K562 (cell line): ENCODE data around the gene BZW2. TPM values are rescaled to one million over a fixed set of nuclear protein-coding genes. Genes with fewer than 3 reads are reported as not detected.
"Not testable (repeated sequence)": the region's sequence is repeated elsewhere in the genome, so short reads cannot be mapped to it uniquely, and the experiment has no call there.

ENCODE experiments used
- ATAC-seq: fragments of 200-7000 bp; cut with Tn5 transposase; 3 replicates; pipeline ENCODE4 v1.9.1; 2020; ENCODE audit warnings: moderate library complexity
- BruUV-seq: library from RNA; stranded (reverse); fragments of 400-500 nt; replicated peaks from 2 replicates; lab custom pipeline; 2021; lab: Mats Ljungman, UMichigan
- CTCF ChIA-PET: fragments of 300-600 bp; formaldehyde crosslinking; extraction: SDS; loops from one replicate; lab custom pipeline; 2021; ENCODE audit warnings: low intra/inter-chr PET ratio; lab: Yijun Ruan, JAX
- POLR2A ChIA-PET: fragments of 300-600, 350-650 bp; sonication (Branson Sonifier 250); formaldehyde crosslinking; extraction: SDS; loops from one replicate; lab custom pipeline; 2021; ENCODE audit warnings: antibody characterized with exemption, inconsistent platforms; lab: Yijun Ruan, JAX
- DNase-seq, 4 experiments: peaks; one replicate each; pipeline versions ENCODE4 v3.0.0 to v3.0.0-alpha.2; 2011 to 2018; ENCODE audit warnings: low spot score in 3 of 4, mixed read lengths in 3 of 4; ENCODE audit errors: extremely low read depth in 1 of 4
- FAIRE-seq: peaks from 2 replicates; lab custom pipeline; 2011; peaks lifted over from hg19 to GRCh38; lab: Jason Lieb, UNC
- H2AFZ ChIP-seq: 2 replicates; pipeline ENCODE4 v1.6.0; 2011; ENCODE audit warnings: low read depth, low read length, control low read depth, inconsistent platforms
- H3K27ac ChIP-seq: fragments of 200-600 bp; 3 replicates; pipeline ENCODE4 v1.8.0; 2011; ENCODE audit warnings: low read depth, mild to moderate bottlenecking, control low read depth, inconsistent platforms, low read length, moderate library complexity, mixed read lengths; ENCODE audit errors: extremely low read depth
- H3K27me3 ChIP-seq, 2 experiments: fragments of 300-600 bp in 1 of 2; 2 replicates in 1 of 2; 3 replicates in 1 of 2; pipeline versions ENCODE4 v1.6.0 to v1.8.0; 2011; ENCODE audit warnings: inconsistent platforms in 2 of 2, low read length in 2 of 2, mild to moderate bottlenecking in 1 of 2, mixed read lengths in 1 of 2, moderate library complexity in 1 of 2; ENCODE audit not compliant: control insufficient read depth in 2 of 2, insufficient read depth in 2 of 2
- H3K36me3 ChIP-seq: fragments of 300-600 bp; 3 replicates; pipeline ENCODE4 v1.8.0; 2011; ENCODE audit warnings: mild to moderate bottlenecking, low read length, inconsistent platforms; ENCODE audit not compliant: control insufficient read depth, insufficient read depth
- H3K4me1 ChIP-seq, 2 experiments: fragments of 200-600 bp in 1 of 2; replicated peaks in 1 of 2; 2 replicates in 1 of 2; 3 replicates in 1 of 2; pipeline versions ENCODE4 v1.5.1 to v1.8.0; 2011; ENCODE audit warnings: inconsistent platforms in 2 of 2, low read length in 2 of 2, mild to moderate bottlenecking in 1 of 2, mixed read lengths in 1 of 2, moderate library complexity in 1 of 2; ENCODE audit not compliant: control insufficient read depth in 2 of 2, insufficient read depth in 2 of 2
- H3K4me2 ChIP-seq: 2 replicates; pipeline ENCODE4 v1.6.1; 2011; ENCODE audit warnings: low read length, control low read depth, inconsistent platforms, mixed read lengths; ENCODE audit not compliant: insufficient read depth
- H3K4me3 ChIP-seq: fragments of 200-600 bp; sonication (generic), shearing (Covaris generic); 2 replicates; pipeline ENCODE4 v1.5.1; 2016; ENCODE audit warnings: control low read depth, inconsistent platforms
- H3K79me2 ChIP-seq: fragments of 200-600 bp; 3 replicates; pipeline ENCODE4 v1.8.0; 2011; ENCODE audit warnings: low read length, inconsistent platforms; ENCODE audit not compliant: control insufficient read depth, insufficient read depth
- H3K9ac ChIP-seq, 2 experiments: 2 replicates each; pipeline versions ENCODE4 v1.6.0 to v1.6.1; 2011; ENCODE audit warnings: low read depth in 2 of 2, low read length in 2 of 2, control low read depth in 1 of 2, inconsistent platforms in 1 of 2, mild to moderate bottlenecking in 1 of 2, mixed read lengths in 1 of 2; ENCODE audit not compliant: insufficient read depth in 1 of 2
- H3K9me1 ChIP-seq: one replicate; pipeline ENCODE4 v1.6.0; 2011; ENCODE audit warnings: inconsistent platforms, mild to moderate bottlenecking, low read length, moderate library complexity; ENCODE audit not compliant: control insufficient read depth, insufficient read depth
- H3K9me3 ChIP-seq: replicated peaks from 2 replicates; pipeline ENCODE4 v1.5.1; 2011; ENCODE audit warnings: low read depth, low read length, inconsistent platforms; ENCODE audit not compliant: control insufficient read depth, insufficient read depth
- H4K20me1 ChIP-seq: replicated peaks from 2 replicates; pipeline ENCODE4 v1.6.1; 2011; ENCODE audit warnings: low read length, inconsistent platforms, mixed read lengths; ENCODE audit not compliant: control insufficient read depth, insufficient read depth
- CXXC5 ChIP-seq: fragments of 250-450 bp; sonication (Bioruptor Pico); IDR thresholded peaks from 2 replicates; pipeline ENCODE4 v1.8.0; 2022; ENCODE audit warnings: inconsistent platforms, mild to moderate bottlenecking, moderate library complexity
- DMBX1 ChIP-seq: fragments of 250-450 bp; sonication (Bioruptor Pico); IDR thresholded peaks from 2 replicates; pipeline ENCODE4 v1.8.0; 2022; ENCODE audit warnings: inconsistent platforms, mild to moderate bottlenecking, moderate library complexity, borderline replicate concordance
- LEF1 ChIP-seq: fragments of 450-650 bp; IDR thresholded peaks from 2 replicates; pipeline ENCODE4 v1.6.1; 2016; ENCODE audit warnings: mild to moderate bottlenecking
- PTTG1 ChIP-seq: fragments of 450-650 bp; IDR thresholded peaks from 2 replicates; pipeline ENCODE4 v1.6.1; 2016; ENCODE audit warnings: low read depth, mild to moderate bottlenecking, missing genetic modification characterization, missing compliant biosample characterization
- SMAD4 ChIP-seq: fragments of 250-450 bp; sonication (Bioruptor Pico); conservative IDR thresholded peaks from 2 replicates; pipeline ENCODE4 v1.8.0; 2021; ENCODE audit warnings: inconsistent platforms, mild to moderate bottlenecking, moderate library complexity
- SMARCA5 ChIP-seq: fragments of 450-650 bp; IDR thresholded peaks from 2 replicates; pipeline ENCODE4 v1.6.1; 2016
- ZFX ChIP-seq: sonication (generic); formaldehyde crosslinking; IDR thresholded peaks from 2 replicates; pipeline ENCODE4 v1.8.0; 2022; ENCODE audit warnings: mild to moderate bottlenecking, missing genetic modification reagents, moderate library complexity
- ZNF644 ChIP-seq: fragments of 200-800 bp; sonication (Bioruptor generic); IDR thresholded peaks from 2 replicates; pipeline ENCODE4 v1.6.1; 2016; ENCODE audit warnings: low read depth, missing genetic modification characterization, missing compliant biosample characterization
- WGBS: fragments of 100-300 bp; shearing (Covaris generic); methylation state at CpG from one replicate; pipeline ENCODE4 v1.1.6; 2016; ENCODE audit warnings: low coverage, mixed read lengths; ENCODE audit not compliant: insufficient coverage; ENCODE audit errors: missing lambda C conversion rate; 5-methylcytosine and 5-hydroxymethylcytosine counted together
- in situ Hi-C: fragments of 300-500 bp; cut with MboI; formaldehyde crosslinking; loops from 4 replicates; pipeline ENCODE4 v1.15.0; 2018; ENCODE audit warnings: inconsistent platforms, mixed read lengths
- intact Hi-C: fragments of 100-400 bp; cut with micrococcal nuclease; formaldehyde crosslinking; loops from 2 replicates; pipeline ENCODE4 v1.14.2; 2022
- polyA plus RNA-seq, 8 experiments: library from polyadenylated mRNA; depleted of rRNA in 4 of 8; stranded (reverse) in 5 of 8; unstranded in 3 of 8; fragments of >200 nt; fragmentation: Nextera tagmentation in 2 of 8; fragmentation: Illumina TruSeq in 1 of 8; extraction: Ambion mirVana in 2 of 8; extraction: Trizol in 1 of 8; gene quantifications; 2 replicates each; pipeline versions ENCODE4 v1.2.1 to v1.2.3, GENCODE V29; 2011 to 2014; ENCODE audit warnings: inconsistent platforms in 1 of 8, missing spikeins in 1 of 8
- total RNA-seq, 7 experiments: library from RNA; depleted of rRNA in 6 of 7; stranded (reverse); fragments of >200 nt in 6 of 7; fragmentation: Illumina TruSeq in 2 of 7; extraction: Trizol in 2 of 7; gene quantifications; 2 replicates each; pipeline versions ENCODE4 v1.2.1 to v1.2.3, GENCODE V29; 2011 to 2021; ENCODE audit warnings: low replicate concordance in 1 of 7
- TF ChIP-seq, protein P1 (sequence below): sonication (generic); formaldehyde crosslinking; IDR thresholded peaks from 2 replicates; pipeline ENCODE4 v1.5.0; 2020; ENCODE audit warnings: missing genetic modification reagents
- TF ChIP-seq, protein P2 (sequence below), 3 experiments: fragments of 200-800 bp in 1 of 3; sonication (Bioruptor generic) in 1 of 3; sonication (generic) in 1 of 3; formaldehyde crosslinking in 1 of 3; IDR thresholded peaks; 2 replicates each; pipeline versions ENCODE4 v1.6.1 to v1.8.0; 2016 to 2022; ENCODE audit warnings: mild to moderate bottlenecking in 2 of 3, missing compliant biosample characterization in 2 of 3, missing genetic modification characterization in 2 of 3, missing genetic modification reagents in 1 of 3
- TF ChIP-seq, protein P3 (sequence below), 2 experiments: fragments of 450-650 bp; conservative IDR thresholded peaks; 2 replicates each; pipeline ENCODE4 v1.6.1; 2017; ENCODE audit warnings: mild to moderate bottlenecking in 2 of 2, moderate library complexity in 2 of 2
- TF ChIP-seq, protein P4 (sequence below): sonication (generic); formaldehyde crosslinking; IDR thresholded peaks from 2 replicates; pipeline ENCODE4 v1.9.0; 2022; ENCODE audit warnings: mild to moderate bottlenecking, missing genetic modification reagents
- TF ChIP-seq, protein P5 (sequence below): fragments of 450-650 bp; conservative IDR thresholded peaks from 2 replicates; pipeline ENCODE4 v1.6.1; 2016; ENCODE audit warnings: missing genetic modification characterization, low read depth, mild to moderate bottlenecking, missing compliant biosample characterization, moderate library complexity

BZW2 gene
- total and polyA plus RNA-seq, 9 of the 15 experiments (the other 6 are each of a cell fraction or from before 2014, with no cell fraction given), result 140 to 316 (median 173) TPM

DNA sequence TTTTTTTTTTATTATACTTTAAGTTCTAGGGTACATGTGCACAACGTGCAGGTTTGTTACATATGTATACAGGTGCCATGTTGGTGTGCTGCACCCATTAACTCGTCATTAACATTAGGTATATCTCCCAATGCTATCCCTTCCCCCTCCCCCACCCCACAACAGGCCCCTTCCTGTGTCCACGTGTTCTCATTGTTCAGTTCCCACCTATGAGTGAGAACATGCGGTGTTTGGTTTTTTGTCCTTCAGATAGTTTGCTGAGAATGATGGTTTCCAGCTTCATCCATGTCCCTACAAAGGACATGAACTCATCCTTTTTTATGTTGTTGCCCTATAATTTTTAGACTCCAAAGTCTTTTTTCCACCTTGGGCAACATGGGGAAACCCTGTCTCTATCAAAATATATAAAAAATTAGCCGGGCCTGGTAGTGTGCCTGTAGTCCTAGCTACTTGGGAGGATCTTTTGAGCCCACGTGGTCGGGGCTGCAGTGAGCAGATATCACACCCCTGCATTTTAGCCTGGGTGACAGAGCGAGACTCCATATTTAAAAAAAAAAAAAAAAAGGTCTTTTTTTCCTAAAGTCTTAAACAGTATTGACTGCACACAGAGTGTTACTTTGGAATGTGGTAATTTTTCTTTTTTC is 14.0 kb downstream of the BZW2 start:
- WGBS, result 4% methylated on average over 7 of the region's 8 CpGs
- Histone ChIP-seq H3K9ac (peak overlapping the region in 1 of 2 experiments; percentile 55; a peak in 2 of 4 replicates), H3K36me3 (peaks cover 46% of the 10 kb centered on the region), H3K4me1 (peaks cover 11 to 55% of the 10 kb centered on the region in 2 experiments), H3K27ac (peak overlapping the region; percentile 82), H3K79me2 (peaks cover 99% of the 10 kb centered on the region)
- in situ Hi-C loops, FAIRE-seq, H3K27me3 ChIP-seq, H2AFZ ChIP-seq, BruUV-seq, H3K9me3 ChIP-seq, H4K20me1 ChIP-seq, H3K9me1 ChIP-seq, CTCF ChIA-PET, H3K4me2 ChIP-seq, H3K4me3 ChIP-seq: not testable (repeated sequence)
- DNase-seq (peak in 1 of 4 experiments; percentile 80), ATAC-seq (peak; percentile 60)
- intact Hi-C loops, result loop anchor here (2.0 to 5.0 kb wide), 2 partner anchors 15 to 82 kb away; partner anchors contain the start of gene ANKMY2
- POLR2A ChIA-PET, result interaction anchor here (1.2 to 6.6 kb wide), 4 partner anchors 8 to 29 kb away, joined by 3 to 64 read pairs (median 8); partner anchors contain the start of genes ANKMY2 and BZW2
- TF ChIP-seq ZFX (CRISPR knock-in tag), result peak; percentile 11; the same call in 1 of the 2 replicates
- TF ChIP-seq, protein P1, sequence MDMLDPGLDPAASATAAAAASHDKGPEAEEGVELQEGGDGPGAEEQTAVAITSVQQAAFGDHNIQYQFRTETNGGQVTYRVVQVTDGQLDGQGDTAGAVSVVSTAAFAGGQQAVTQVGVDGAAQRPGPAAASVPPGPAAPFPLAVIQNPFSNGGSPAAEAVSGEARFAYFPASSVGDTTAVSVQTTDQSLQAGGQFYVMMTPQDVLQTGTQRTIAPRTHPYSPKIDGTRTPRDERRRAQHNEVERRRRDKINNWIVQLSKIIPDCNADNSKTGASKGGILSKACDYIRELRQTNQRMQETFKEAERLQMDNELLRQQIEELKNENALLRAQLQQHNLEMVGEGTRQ (CRISPR knock-in tag), result peak; percentile 58
- 0 out of 2 replicates have a peak, but pooled peaks have one; percentile 24 for TF ChIP-seq SMARCA5
- TF ChIP-seq, protein P2, sequence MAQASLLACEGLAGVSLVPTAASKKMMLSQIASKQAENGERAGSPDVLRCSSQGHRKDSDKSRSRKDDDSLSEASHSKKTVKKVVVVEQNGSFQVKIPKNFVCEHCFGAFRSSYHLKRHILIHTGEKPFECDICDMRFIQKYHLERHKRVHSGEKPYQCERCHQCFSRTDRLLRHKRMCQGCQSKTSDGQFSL (CRISPR knock-in tag; IDR thresholded peaks at IDR 0.05), result not testable (repeated sequence)
- TF ChIP-seq, protein P2 (tag; IDR thresholded peaks at IDR 0.05), result peak in 1 of 2 experiments; percentile 84; a peak in 2 of 4 replicates
- TF ChIP-seq, protein P3, sequence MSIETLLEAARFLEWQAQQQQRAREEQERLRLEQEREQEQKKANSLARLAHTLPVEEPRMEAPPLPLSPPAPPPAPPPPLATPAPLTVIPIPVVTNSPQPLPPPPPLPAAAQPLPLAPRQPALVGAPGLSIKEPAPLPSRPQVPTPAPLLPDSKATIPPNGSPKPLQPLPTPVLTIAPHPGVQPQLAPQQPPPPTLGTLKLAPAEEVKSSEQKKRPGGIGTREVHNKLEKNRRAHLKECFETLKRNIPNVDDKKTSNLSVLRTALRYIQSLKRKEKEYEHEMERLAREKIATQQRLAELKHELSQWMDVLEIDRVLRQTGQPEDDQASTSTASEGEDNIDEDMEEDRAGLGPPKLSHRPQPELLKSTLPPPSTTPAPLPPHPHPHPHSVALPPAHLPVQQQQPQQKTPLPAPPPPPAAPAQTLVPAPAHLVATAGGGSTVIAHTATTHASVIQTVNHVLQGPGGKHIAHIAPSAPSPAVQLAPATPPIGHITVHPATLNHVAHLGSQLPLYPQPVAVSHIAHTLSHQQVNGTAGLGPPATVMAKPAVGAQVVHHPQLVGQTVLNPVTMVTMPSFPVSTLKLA (conservative IDR thresholded peaks at IDR 0.05), result peak; percentile 27 to 48; a peak in 3 of 4 replicates
- peak; percentile 67 for TF ChIP-seq SMAD4
- TF ChIP-seq DMBX1 (CRISPR knock-in tag), result peak; percentile 82
- TF ChIP-seq, protein P4, sequence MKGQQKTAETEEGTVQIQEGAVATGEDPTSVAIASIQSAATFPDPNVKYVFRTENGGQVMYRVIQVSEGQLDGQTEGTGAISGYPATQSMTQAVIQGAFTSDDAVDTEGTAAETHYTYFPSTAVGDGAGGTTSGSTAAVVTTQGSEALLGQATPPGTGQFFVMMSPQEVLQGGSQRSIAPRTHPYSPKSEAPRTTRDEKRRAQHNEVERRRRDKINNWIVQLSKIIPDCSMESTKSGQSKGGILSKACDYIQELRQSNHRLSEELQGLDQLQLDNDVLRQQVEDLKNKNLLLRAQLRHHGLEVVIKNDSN (CRISPR knock-in tag), result peak; percentile 18; the same call in 1 of the 2 replicates
- TF ChIP-seq, protein P5, sequence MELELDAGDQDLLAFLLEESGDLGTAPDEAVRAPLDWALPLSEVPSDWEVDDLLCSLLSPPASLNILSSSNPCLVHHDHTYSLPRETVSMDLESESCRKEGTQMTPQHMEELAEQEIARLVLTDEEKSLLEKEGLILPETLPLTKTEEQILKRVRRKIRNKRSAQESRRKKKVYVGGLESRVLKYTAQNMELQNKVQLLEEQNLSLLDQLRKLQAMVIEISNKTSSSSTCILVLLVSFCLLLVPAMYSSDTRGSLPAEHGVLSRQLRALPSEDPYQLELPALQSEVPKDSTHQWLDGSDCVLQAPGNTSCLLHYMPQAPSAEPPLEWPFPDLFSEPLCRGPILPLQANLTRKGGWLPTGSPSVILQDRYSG (tag), result 0 out of 2 replicates have a peak, but pooled peaks have one; percentile 34
- 0 out of 2 replicates have a peak, but pooled peaks have one; percentile 53 for TF ChIP-seq ZNF644 (tag)
- TF ChIP-seq CXXC5 (CRISPR knock-in tag), result peak; percentile 50
- 0 out of 2 replicates have a peak, but pooled peaks have one; percentile 23 for TF ChIP-seq LEF1
- TF ChIP-seq PTTG1 (tag), result peak; percentile 58; the same call in 1 of the 2 replicates
